HTR-8/SVneo (cell line): ENCODE data around the gene PPM1J.
A peak's percentile ranks its signal among the peaks of the same experiment; 100 is the strongest.
"Not testable (repeated sequence)": the region's sequence is repeated elsewhere in the genome, so short reads cannot be mapped to it uniquely, and the experiment has no call there.

Experiments used
- DNase-seq: peaks from one replicate; pipeline ENCODE4 v3.0.0; 2011; ENCODE audit warnings: low spot score, mixed read lengths; ENCODE audit not compliant: insufficient read length
- FAIRE-seq: peaks from 2 replicates; lab custom pipeline; 2011; peaks lifted over from hg19 to GRCh38; lab: Jason Lieb, UNC

Gene PPM1J, protein sequence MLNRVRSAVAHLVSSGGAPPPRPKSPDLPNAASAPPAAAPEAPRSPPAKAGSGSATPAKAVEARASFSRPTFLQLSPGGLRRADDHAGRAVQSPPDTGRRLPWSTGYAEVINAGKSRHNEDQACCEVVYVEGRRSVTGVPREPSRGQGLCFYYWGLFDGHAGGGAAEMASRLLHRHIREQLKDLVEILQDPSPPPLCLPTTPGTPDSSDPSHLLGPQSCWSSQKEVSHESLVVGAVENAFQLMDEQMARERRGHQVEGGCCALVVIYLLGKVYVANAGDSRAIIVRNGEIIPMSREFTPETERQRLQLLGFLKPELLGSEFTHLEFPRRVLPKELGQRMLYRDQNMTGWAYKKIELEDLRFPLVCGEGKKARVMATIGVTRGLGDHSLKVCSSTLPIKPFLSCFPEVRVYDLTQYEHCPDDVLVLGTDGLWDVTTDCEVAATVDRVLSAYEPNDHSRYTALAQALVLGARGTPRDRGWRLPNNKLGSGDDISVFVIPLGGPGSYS

DNA sequence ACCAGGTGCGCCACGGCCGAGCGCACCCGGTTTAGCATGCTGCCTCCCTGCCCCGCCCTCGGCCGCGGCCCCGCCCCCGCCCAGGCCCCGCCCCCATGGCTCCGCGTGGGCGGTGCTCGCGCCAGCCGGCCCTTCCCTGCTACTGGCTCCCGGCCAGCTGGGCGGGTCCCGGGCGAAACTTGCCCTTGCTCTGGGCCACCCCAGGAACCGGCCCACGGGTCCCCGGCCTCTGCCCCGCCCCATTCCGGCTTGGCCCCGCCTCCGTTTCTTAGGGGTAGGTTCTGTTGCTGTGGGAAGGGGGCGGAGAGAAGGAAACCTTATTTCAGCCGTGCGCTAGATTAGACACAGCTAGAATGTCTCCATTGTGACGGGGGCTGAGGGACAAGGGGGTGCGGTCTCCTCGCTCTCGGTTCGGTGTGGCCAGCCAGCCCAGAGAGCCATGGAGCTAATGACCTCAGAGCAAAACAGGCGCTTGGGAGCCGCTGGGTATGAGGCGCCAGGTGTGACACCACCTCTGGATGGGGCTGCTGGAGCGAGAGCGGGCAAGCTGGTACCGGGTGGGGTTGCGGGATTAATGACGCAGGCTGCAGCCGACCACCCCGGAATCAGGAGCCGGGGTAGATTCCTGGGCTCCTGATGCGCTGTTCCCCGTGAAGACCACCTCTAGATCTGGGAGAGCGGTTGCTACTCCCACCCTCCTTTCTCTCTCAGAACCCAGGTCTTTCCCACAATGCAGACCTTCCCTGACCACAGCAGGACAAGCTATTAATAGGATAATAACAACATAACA is at the start of gene PPM1J:
PPM1J (minus strand) TSS at position 69 of the 790 bp plus-strand sequence; CDS start at position 38, 31 bp downstream.
- peak; percentile 69 for DNase-seq
- FAIRE-seq, result no peak

DNA sequence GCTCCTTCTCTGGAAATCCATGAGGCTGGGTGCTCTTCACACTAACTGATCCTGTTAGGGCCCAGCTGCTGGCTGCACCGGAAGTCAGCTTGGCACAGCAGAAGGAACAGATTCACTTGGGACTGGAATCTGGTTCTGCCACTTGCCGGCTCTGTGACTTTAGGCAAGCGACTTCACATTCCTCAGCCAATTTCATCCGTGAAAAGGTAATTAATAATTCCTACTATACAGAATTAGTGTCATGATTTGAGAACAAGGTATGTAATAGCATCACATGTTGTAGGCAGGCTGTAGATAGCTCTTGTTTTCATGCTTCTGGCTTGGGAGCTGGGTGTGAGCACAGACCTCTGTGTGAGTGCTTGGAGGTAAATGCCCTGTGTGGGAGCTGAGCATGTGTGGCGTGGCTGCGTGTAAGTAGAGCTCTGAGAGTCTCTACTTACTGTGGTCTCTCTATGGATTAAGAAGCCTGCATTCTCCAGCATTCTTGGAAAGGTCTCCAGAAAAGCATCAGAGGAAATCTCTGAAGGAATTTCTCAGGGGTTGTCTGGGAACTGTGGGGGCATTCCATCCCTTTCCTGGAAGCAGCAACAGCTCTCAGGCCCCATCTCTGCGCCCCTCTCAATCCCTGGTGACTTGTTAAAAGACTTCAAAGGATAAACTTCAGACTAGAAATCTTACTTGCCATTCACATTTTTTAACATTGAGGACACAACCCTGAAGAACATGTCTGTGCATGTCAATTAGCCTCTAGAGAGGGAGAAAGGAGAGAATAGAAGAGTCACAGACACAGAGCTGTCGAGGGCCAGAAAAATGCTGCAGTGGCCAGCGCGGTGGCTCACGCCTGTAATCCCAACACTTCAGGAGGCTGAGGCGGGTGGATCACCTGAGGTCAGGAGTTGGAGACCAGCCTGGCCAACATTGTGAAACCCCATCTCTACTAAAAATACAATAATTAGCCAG is 47.7 kb upstream of the PPM1J start:
- no peak for DNase-seq
- FAIRE-seq, result no peak

DNA sequence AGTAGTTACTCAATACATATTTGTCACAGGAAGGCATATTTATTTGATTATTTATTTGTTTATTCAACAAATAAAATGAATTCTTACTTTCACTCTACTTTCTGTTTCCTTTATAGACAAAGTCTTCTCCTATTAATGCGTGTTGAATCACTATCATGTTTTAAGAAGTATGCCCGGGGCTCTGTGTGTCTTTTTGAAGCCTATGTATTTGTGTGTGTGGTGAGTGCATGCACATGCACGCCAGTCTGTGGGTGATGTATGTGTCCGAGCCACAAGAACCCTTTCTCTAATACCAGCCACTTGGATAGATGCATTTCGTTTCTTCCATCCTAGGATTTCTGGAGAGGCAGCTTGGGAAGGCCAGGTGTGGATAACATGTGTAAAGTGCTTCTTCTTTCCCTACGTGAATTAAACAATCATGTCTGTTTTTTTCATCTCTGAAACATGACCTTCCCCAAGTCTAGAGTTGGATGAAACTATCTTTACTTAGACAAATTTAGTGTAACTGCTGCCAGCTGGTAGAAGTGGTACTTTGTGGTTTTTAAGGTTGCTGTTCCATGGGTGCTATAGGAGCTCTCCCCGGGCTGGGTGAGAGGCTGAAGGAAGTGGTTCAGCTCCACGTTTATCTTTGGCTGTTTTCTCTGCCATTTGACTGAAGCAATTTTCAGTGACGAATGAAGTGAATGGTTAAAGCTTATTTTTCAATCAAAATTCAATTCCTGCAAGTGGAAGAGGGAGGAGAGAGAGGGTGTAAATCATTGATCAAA is 46.8 kb upstream of the PPM1J start:
- FAIRE-seq (no peak), DNase-seq (no peak)

DNA sequence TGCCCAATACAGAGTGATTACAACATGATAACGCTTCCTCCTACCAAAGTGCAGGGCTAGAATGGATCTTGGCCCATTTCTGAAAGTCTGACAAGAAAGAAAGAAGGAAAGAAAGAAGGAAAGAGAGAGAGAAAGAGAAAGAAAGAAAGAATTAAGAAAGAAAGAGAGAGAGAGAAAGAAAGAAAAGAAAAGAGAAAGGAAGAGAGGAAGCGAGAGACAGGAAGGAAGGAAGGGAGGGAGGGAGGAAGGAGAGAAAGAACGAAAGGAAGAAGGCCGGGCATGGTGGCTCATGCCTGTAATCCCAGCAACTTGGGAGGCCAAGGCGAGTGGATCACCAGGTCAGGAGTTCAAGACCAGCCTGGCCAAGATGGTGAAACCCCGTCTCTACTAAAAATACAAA is 44.1 kb upstream of the PPM1J start:
- FAIRE-seq (no peak), DNase-seq (no peak)

DNA sequence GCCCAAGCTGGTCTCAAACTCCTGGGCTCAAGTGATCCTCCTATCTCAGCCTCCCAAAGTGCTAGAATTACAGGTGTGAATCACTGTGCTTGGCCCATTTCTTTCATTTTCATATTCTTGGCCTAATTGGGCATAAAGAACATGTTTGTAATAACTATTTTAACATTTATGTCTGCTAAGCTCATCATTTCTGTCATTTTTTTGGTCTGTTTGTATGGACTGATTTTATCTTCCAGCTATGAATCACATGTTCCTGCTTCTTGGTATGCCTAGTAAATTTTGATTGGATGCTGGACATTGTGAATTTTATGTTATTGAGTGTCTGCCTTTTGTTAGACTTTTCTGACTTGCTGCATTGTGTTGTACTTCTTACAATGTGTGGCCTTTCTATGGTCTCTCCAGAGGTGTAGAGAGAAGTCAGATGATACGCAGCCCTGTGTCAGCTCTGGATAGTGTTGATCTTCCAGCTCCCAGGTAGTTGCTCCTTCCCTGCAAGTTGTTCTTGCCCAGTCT is 39.0 kb upstream of the PPM1J start:
- FAIRE-seq, result no peak

DNA sequence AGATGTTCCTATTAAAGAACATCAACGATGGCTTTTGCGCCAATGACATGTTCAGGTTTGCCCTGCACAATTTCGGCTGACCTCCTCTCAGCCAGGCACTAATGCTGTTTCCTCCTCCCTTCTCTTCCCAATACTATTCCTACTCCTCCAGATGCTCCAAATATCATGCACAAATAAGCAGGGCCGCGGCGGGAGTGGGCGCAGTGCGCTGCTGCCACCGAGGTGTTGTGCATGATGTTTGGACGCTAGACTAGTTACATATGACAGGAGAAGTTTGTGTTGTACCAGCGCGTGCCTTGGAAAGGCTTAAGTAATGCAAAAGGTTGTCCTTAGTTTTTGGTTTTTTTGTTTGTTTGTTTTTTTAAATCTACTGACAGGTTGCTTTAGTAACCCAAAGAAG is 33.3 kb upstream of the PPM1J start:
- no peak for FAIRE-seq
- no peak for DNase-seq

More for the DNA sequence above, 39.0 kb upstream of the PPM1J start:
- DNase-seq, result no peak

DNA sequence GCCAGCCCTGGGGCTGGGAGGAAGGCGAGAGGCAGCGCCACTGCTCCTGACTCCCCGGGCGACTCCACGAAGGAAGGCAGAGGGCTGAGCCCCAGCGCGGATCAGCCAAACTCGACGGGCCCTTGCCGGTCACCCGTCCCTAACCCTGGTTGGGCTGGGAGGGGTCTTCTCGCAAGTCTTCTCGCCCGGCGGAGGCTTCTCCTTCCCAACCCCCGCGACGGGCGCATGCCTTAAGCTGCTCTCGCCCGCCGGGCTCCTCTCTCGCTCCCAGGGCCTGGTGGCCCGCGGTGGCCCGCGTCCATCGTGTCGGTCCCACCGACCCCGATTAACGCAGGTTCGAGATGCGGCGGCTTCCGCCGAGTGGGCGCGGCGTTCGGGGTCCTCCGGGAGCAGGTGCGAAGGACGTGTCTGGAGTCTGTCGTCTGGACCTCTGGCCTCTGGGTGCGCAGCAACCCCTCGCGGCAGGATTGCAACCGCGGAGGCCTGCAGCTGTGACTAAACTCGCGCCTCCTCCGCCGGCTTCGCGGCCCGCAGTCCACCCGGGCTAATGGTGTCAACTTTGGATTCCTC is 29.0 kb upstream of the PPM1J start:
- FAIRE-seq (no peak), DNase-seq (no peak)

DNA sequence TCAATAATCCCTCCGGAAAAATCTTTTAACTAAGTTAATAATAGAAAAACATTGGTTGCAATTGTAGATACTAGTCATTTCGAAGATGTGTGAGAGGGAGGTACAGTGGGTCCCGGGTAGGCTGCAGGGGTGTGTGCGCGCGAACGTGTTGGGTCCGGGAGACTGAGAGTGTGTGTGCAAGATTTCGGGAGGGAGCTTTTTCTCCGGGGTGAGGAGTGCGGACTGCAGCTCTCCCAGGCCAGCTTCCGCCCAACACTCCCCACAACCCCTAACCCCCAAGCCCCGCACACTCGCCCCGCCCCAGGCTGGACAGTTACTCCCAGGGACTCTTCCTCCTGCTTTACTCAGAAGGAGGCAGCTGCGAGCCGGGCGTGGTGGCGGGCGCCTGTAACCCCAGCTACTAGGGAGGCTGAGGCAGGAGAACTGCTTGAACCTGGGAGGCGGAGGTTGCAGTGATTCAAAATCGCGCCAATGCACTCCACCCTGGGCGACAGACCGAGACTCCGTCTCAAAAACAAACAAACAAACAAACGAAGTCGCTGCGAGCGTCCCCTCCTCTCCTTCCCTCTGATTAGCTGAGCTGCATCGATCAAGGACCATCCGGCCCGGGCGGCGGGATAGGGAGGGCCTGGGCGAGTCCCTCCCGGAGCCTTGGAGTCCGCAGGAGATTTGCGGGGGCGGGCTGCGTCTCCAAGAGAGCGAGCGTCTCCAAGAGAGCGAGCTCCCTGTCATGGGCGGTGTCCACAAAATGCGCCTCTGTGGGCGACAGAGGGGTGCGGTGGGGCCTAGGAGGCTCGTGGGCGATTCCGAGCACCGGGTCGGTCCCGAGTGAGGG is 28.3 kb upstream of the PPM1J start:
- DNase-seq (no peak), FAIRE-seq (no peak)

DNA sequence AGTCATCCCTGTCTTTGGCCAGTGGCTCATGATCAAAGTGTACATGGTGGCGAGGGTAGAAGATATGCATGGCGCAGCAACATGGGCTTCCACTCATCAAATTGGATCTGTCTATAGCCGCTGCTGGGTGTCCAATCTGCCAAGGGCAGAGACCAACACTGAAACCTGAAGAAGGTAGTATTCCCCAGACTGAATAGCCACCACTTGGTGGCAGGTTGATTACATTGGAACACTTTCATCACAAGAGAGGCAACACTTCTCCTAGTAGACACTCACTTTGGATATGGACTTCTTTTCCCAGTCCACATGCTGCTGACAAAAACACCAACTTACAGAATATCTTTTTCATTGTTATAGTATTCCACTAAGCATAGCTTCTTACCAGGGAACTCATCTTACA is 22.4 kb upstream of the PPM1J start:
- FAIRE-seq (no peak), DNase-seq (no peak)

DNA sequence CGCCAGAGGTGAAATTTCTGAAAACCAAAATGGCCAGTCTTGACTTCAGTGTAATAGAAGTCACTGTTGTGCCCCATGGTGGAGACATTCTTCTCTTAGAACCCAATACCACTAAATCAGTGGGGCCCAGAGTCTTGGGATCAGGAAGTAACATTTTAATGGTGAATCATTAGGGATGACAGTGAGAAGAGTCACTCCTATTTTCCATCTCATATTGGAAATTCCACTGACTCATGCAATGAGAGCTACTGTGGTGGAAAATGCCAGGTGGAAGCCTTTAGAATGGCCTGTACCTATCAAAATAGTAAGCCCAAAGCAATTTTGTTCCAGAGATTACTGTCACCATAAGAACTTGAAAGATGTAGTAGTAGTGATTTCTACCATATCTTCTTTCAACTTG is 20.6 kb upstream of the PPM1J start:
- FAIRE-seq, result no peak
- peak; percentile 48 for DNase-seq

DNA sequence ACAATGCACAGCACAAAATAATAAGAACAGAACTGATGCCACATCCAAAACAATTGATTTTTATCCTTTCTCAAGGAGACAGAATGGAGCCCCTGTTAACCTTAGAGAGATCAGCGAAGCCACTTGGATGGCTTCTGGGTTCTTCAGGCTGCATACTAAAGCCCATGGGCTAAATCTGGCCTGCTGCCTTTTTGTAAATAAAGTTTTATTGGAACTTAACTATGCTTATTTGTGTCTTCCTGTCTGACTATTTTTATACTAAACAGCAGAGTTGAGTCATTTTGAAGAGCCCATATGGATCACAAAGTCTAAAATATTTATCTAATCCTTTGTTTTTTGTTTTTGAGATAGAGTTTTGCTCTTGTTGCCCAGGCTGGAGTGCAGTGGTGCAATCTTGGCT is 16.3 kb upstream of the PPM1J start:
- FAIRE-seq, result no peak

DNA sequence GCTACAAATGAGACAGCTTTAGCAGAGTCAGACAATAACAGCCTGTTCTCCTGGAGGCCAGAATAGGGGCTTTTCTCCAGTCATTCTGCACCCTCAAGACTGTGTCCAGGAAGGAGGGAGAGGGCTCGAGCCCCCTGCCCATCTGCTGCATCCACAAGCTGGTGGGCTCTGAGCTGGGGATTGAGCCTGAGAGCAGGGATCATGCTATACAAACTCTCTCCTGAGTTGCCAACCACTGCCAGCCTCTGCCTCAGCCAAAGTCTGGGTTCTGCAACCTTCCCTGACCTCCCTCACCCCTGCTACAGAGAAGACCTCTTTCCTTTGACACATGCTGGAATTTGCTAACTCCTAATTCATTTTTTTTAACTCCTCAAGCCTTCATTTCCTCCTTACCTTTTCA is 14.8 kb upstream of the PPM1J start:
- FAIRE-seq (no peak), DNase-seq (no peak)

More for the DNA sequence above, 16.3 kb upstream of the PPM1J start:
- no peak for DNase-seq

DNA sequence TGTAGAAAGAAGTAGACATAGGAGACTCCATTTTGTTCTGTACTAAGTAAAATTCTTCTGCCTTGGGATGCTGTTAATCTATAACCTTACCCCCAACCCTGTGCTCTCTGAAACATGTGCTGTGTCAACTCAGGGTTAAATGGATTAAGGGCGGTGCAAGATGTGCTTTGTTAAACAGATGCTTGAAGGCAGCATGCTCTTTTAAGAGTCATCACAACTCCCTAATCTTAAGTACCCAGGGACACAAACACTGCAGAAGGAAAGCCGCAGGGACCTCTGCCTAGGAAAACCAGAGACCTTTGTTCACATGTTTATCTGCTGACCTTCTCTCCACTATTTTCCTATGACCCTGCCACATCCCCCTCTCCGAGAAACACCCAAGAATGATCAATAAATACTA is 13.9 kb upstream of the PPM1J start:
- not testable (repeated sequence) for FAIRE-seq, DNase-seq

DNA sequence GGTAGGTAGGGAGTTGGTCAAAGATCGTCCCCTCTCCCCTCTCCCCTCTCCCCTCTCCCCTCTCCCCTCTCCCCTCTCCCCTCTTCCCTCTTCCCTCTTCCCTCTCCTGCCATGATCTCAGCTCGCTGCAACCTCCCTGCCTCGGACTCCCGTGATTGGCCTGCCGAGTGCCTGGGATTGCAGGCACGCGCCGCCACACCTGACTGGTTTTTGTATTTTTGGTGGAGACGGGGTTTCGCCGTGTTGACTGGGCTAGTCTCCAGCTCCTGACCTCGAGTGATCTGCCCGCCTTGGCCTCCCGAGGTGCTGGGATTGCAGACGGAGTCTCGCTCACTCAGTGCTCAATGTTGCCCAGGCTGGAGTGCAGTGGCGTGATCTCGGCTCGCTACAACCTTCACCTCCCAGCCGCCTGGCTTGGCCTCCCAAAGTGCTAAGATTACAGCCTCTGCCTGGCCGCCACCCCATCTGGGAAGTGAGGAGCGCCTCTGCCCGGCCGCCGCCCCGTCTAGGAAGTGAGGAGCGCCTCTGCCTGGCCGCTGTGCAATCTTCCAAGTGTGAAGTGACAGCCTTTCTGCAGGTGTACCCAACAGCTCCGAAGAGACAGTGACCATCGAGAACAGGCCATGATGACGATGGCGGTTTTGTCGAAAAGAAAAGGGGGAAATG is 13.3 kb upstream of the PPM1J start:
- not testable (repeated sequence) for FAIRE-seq, DNase-seq

DNA sequence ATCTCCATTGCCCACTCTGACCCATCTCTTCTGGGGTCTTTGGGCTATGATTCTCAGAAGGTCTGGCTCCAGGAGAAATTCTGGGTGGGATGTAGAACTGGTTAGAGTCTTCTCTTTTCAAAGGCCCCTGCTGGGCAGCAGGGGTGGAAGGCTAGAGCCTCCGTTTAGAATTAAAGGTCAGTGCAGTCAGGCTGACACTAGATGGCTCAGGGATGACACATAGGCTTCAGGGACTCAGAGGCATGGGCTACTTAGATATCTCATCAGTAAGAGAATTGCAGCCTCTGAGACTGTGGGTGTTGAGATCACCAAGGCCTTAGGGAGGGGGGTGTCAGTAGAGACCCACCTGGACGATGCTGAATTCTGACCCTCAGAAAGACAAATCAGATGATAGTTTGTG is 12.6 kb upstream of the PPM1J start:
- FAIRE-seq (no peak), DNase-seq (no peak)

DNA sequence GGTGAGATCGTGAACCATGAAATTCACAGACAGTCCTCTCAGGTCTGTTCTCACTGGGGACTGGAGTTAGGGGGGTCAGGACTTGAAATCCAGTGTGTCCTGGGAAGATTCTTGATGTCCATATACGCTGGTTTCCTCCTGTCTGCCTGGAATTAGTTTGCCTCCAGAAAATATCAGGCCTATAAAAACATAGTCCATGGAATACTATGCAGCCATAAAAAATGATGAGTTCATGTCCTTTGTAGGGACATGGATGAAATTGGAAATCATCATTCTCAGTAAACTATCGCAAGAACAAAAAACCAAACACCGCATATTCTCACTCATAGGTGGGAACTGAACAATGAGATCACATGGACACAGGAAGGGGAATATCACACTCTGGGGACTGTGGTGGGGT is 9.1 kb upstream of the PPM1J start:
- DNase-seq, FAIRE-seq: not testable (repeated sequence)

DNA sequence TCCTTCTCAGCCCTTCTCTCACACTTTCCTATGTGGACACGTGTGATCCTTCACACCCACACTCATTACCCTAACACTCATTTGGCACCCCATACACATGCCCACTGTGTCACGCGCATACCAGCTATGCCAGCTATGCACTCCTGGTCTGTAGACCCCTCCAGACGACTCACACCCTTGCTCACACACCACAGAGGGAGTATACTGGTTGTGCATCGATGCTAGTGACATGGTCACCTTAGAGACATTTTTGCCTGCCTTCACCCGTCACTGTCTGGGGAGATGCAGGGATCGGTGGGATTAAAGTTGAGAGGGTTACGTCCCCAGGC is 8.3 kb upstream of the PPM1J start:
- DNase-seq (no peak), FAIRE-seq (no peak)
